Thyroid gland (tissue), 4 donors: Measurements from ENCODE around the gene PLEKHA6.

Source experiments
- POLR2A ChIP-seq, 2 donors: fragments of 450-650 bp; IDR thresholded peaks; one replicate each; pipeline ENCODE4 v1.6.1; 2017; ENCODE audit warnings: antibody characterized with exemption in 2 of 2, mild to moderate bottlenecking in 2 of 2, moderate library complexity in 1 of 2
- TF ChIP-seq, protein P1 (sequence below), 6 experiments: fragments of 200-600 bp in 3 of 6; fragments of 450-650 bp in 3 of 6; sonication (generic) in 3 of 6; IDR thresholded peaks; one replicate each; pipeline ENCODE4 v1.5.1; 2016 to 2019; ENCODE audit warnings: antibody characterized with exemption in 6 of 6, mild to moderate bottlenecking in 2 of 6, inconsistent platforms in 1 of 6, moderate library complexity in 1 of 6

- TF ChIP-seq, protein P1, sequence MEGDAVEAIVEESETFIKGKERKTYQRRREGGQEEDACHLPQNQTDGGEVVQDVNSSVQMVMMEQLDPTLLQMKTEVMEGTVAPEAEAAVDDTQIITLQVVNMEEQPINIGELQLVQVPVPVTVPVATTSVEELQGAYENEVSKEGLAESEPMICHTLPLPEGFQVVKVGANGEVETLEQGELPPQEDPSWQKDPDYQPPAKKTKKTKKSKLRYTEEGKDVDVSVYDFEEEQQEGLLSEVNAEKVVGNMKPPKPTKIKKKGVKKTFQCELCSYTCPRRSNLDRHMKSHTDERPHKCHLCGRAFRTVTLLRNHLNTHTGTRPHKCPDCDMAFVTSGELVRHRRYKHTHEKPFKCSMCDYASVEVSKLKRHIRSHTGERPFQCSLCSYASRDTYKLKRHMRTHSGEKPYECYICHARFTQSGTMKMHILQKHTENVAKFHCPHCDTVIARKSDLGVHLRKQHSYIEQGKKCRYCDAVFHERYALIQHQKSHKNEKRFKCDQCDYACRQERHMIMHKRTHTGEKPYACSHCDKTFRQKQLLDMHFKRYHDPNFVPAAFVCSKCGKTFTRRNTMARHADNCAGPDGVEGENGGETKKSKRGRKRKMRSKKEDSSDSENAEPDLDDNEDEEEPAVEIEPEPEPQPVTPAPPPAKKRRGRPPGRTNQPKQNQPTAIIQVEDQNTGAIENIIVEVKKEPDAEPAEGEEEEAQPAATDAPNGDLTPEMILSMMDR (IDR thresholded peaks at IDR 0.05) = no peak
- no peak for TF ChIP-seq POLR2A (IDR thresholded peaks at IDR 0.05)
Observed at GRCh38 chr1:204261266-204261665, 98.5 kb downstream of the PLEKHA6 start.
